Measurements from ENCODE around the gene LPO.
A peak's percentile ranks its signal among the peaks of the same experiment; 100 is the strongest.

The LPO gene

DNA sequence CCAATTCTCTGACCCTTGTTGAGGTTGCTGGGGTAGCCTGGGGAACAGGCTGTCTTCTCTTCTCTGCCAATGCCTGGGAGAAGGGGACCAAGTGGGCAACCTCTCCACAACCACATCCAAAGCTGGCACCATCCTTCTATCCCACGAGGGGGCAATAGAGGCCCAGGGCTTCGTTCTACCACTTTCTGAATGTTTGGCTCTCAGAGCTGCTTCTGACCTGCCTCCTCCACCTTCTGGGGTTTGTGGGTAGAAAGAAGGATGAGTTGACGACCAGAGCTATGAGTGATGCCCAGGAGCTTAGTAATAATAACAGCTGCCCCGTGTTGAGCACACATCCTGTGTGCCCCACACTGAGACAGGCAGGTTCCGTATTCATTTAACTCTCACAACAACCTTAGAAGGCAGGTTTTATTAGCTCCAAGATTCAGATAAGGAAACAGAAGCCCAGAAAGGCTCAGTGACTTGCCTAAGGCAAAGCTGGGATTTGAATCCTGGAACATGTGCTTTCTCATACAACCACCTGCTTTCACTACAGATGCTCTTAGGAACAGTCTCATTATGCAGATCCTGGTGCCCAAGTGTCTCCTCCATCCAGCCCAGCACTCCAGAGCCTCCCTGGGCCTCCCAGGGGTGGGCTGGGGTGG lies 79.2 kb downstream of the LPO start:
- DNase-seq (ENCODE audit: low read depth, low spot score), result peak; percentile 17
- ChIA-PET CTCF (interaction anchor here (0.6 to 7.8 kb wide), 40 partner anchors 9 to 201 kb away, joined by 3 to 138 read pairs (median 6); partner anchors contain the start of genes MTMR4, RNF43, SUPT4H1 and TSPOAP1), POLR2A (interaction anchor here (0.8 to 1.7 kb wide), 3 partner anchors 22 to 42 kb away, joined by 3 to 12 read pairs (median 6); partner anchors contain the start of gene SUPT4H1)

DNA sequence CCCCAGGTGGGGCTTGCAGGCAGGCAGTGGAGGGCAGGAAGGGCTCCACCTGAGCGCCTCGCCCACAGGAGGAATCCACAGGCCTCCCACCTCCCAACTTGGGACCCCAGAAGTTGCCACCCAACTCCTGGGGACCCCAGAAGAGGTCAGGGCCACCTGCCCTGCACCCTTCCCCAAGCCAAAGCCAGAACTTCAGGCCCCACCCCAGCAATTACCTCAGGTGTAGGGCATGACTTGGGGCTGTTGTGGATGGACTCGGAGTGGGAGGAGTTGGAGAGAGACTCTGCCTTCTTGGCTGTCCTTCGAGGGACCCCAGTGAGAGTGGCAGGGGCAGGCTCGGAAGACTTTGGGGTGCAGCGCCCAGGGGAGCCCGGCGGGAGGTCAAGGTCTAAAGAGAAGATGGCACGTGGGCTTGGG lies 79.7 kb downstream of the LPO start:
- no peak for DNase-seq (ENCODE audit: low read depth, low spot score)
- TF ChIP-seq, protein P1, sequence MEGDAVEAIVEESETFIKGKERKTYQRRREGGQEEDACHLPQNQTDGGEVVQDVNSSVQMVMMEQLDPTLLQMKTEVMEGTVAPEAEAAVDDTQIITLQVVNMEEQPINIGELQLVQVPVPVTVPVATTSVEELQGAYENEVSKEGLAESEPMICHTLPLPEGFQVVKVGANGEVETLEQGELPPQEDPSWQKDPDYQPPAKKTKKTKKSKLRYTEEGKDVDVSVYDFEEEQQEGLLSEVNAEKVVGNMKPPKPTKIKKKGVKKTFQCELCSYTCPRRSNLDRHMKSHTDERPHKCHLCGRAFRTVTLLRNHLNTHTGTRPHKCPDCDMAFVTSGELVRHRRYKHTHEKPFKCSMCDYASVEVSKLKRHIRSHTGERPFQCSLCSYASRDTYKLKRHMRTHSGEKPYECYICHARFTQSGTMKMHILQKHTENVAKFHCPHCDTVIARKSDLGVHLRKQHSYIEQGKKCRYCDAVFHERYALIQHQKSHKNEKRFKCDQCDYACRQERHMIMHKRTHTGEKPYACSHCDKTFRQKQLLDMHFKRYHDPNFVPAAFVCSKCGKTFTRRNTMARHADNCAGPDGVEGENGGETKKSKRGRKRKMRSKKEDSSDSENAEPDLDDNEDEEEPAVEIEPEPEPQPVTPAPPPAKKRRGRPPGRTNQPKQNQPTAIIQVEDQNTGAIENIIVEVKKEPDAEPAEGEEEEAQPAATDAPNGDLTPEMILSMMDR (IDR thresholded peaks at IDR 0.05; ENCODE audit: insufficient read depth, low read length, missing control alignments), result no peak
- POLR2A ChIA-PET, result interaction anchor here (0.8 to 1.7 kb wide), 3 partner anchors 21 to 41 kb away, joined by 3 to 12 read pairs (median 6); partner anchors contain the start of gene SUPT4H1
- H3K4me3 ChIP-seq (ENCODE audit: low read depth, low read length), result no peak overlapping the region
- CTCF ChIA-PET, result interaction anchor here (0.6 to 7.8 kb wide), 36 partner anchors 9 to 201 kb away, joined by 3 to 138 read pairs (median 6); partner anchors contain the start of genes RNF43, SUPT4H1 and TSPOAP1

More for the DNA sequence above, 79.2 kb downstream of the LPO start:
- TF ChIP-seq, protein P1 (IDR thresholded peaks at IDR 0.05; ENCODE audit: insufficient read depth, low read length, missing control alignments), result peak; percentile 85
- no peak overlapping the region for H3K4me3 ChIP-seq (ENCODE audit: low read depth, low read length)

Data from AG04449 (cell line).